Urinary bladder (tissue), 4 donors: ENCODE results near the gene SETD3. TPM values are rescaled to one million over a fixed set of nuclear protein-coding genes. Genes with fewer than 3 reads are reported as not detected.
A peak's percentile ranks its signal among the peaks of the same experiment; 100 is the strongest.

Source experiments
- DNase-seq: peaks from one replicate; pipeline ENCODE4 v3.0.0-alpha.2; 2015; ENCODE audit errors: extremely low spot score
- H3K27ac ChIP-seq: one replicate; pipeline ENCODE4 v1.5.1; 2013; ENCODE audit warnings: low read depth, mild to moderate bottlenecking, moderate library complexity
- H3K36me3 ChIP-seq: one replicate; pipeline ENCODE4 v1.6.1; 2013; ENCODE audit warnings: mild to moderate bottlenecking, moderate library complexity; ENCODE audit not compliant: insufficient read depth
- H3K4me1 ChIP-seq: one replicate; pipeline ENCODE4 v1.6.1; 2013; ENCODE audit warnings: mild to moderate bottlenecking, moderate library complexity; ENCODE audit not compliant: insufficient read depth
- H3K4me3 ChIP-seq: one replicate; pipeline ENCODE4 v1.5.1; 2013; ENCODE audit warnings: low read depth, low read length
- WGBS: extraction: QIAGEN DNeasy Blood & Tissue Kit; methylation state at CpG from one replicate; pipeline ENCODE4 v1.1.7; 2013; 5-methylcytosine and 5-hydroxymethylcytosine counted together
- polyA plus RNA-seq: library from polyadenylated mRNA; stranded (reverse); fragments of 200-250 nt; gene quantifications from one replicate; pipeline ENCODE4 v1.2.3, GENCODE V29; 2013
- total RNA-seq: library from RNA; depleted of rRNA; stranded (reverse); fragments of >200 nt; gene quantifications from one replicate; pipeline ENCODE4 v1.2.3, GENCODE V29; 2014
- donor health status: healthy with polysubstance abuse.
- donor health status: healthy.

SETD3 gene
- total and polyA plus RNA-seq, 2 donors, result 68.6 to 72.1 TPM

DNA sequence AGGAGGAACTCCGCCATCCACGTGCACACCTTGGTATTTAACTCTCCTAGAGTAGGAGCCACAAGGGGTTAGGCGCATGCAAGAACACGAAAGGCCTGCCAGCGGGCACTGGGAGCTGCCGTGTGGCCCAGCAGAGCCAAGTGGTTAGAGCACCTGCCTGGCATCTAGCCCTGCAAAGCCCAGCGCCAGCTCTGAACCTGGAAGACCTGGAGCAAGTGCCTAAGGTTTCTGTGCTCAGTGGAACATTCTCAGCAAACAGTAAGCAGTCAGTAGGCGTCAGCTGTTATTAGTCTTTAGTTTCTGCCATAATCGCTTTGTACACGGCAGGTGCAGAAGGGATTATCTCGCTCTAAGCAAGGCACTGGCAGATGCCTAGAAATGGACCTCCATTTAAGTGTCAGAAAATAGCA, 55.4 kb downstream of the SETD3 start:
- Histone ChIP-seq H3K4me3 (no peak overlapping the region), H3K27ac (no peak overlapping the region), H3K36me3 (peaks cover 4% of the 10 kb centered on the region), H3K4me1 (no peaks in the 10 kb centered on the region)
- no peak for DNase-seq
- WGBS, result 94% methylated on average over 11 of the region's 11 CpGs

- no peak overlapping the region for H3K27ac ChIP-seq
- no peak for DNase-seq
- WGBS, result 74% methylated on average over 5 of the region's 5 CpGs
- H3K4me3 ChIP-seq, result no peak overlapping the region
- H3K4me1 ChIP-seq, result no peaks in the 10 kb centered on the region
- peaks cover 4% of the 10 kb centered on the region for H3K36me3 ChIP-seq
These were observed 56.3 kb downstream of the SETD3 start for GRCh38 chr14:99424306-99424877.

GRCh38 chr14:99423434-99423833, 57.2 kb downstream of the SETD3 start:
- Histone ChIP-seq H3K4me1 (no peaks in the 10 kb centered on the region), H3K36me3 (peaks cover 4% of the 10 kb centered on the region), H3K4me3 (no peak overlapping the region), H3K27ac (no peak overlapping the region)
- DNase-seq, result no peak
- 94% methylated on average over 1 of the region's 1 CpG for WGBS

DNA sequence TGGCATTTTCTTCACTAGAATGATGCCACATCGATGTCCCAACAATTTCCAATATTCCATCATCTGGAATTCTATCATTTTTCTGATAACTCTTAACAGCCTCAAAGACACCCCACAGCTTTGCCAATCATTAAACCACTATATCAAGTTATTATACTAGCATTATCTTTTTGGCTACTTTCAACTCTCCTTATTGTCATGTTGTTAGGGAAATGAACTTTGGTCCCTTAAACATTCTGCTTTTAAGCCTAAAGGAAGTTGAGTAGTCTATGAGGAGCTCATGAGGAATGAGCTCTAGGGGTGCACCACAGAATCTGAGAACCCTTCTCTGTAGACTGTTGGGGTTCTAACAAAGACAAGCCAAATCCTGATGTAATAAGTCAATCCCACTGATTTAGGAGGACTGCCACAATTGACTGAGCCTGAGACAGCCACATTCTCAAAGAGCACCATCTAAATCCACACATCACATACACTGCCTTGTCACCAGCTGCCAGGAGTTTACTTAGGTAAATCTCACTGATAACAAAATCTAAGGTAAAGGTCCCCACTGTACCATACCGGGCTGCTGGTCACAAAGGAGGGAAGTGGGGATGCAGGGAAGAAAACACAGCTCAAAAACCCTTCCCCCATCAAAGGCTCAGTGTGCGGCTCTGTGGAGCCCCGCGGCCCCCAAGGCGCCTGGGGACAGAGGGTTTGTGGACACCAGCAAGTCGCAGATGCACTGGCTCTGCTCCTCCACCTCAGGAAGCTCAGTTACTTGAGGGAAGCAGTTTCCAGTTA, 58.2 kb downstream of the SETD3 start:
- DNase-seq, result no peak
- Histone ChIP-seq H3K36me3 (no peaks in the 10 kb centered on the region), H3K4me1 (no peaks in the 10 kb centered on the region), H3K27ac (no peak overlapping the region), H3K4me3 (no peak overlapping the region)
- 86% methylated on average over 7 of the region's 7 CpGs for WGBS

- Histone ChIP-seq H3K36me3 (no peaks in the 10 kb centered on the region), H3K4me1 (no peaks in the 10 kb centered on the region), H3K27ac (no peak overlapping the region), H3K4me3 (no peak overlapping the region)
- no peak for DNase-seq
- 76% methylated on average over 6 of the region's 6 CpGs for WGBS
These were observed 59.9 kb downstream of the SETD3 start for GRCh38 chr14:99420711-99421110.

DNA sequence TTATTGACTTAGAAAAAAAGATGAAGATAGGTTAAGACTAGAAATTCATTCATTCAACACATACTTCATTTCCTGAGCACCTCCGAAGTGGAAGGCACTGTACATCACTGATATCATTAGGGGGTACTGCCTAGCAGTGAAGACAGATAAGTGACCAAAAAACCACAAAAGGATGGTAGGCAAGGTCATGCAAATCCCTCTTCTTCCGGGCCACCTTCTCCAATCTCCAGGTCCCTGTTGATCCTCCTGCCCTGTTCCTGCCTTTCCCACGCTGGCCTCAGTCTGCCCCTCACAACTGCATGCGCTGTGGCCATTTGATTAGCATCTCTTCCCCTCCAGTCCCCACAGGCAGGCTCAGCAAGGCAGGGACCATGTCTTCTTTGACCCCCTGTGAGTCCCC, 60.8 kb downstream of the SETD3 start:
- Histone ChIP-seq H3K4me3 (no peak overlapping the region), H3K27ac (no peak overlapping the region), H3K36me3 (no peaks in the 10 kb centered on the region), H3K4me1 (no peaks in the 10 kb centered on the region)
- DNase-seq, result no peak
- WGBS, result 94% methylated on average over 4 of the region's 4 CpGs

- 70% methylated on average over 1 of the region's 1 CpG for WGBS
- H3K27ac ChIP-seq, result no peak overlapping the region
- DNase-seq, result no peak
- H3K4me3 ChIP-seq, result no peak overlapping the region
- no peaks in the 10 kb centered on the region for H3K4me1 ChIP-seq
- H3K36me3 ChIP-seq, result no peaks in the 10 kb centered on the region
These were observed 62.4 kb downstream of the SETD3 start for GRCh38 chr14:99418242-99418641.

- Histone ChIP-seq H3K36me3 (no peaks in the 10 kb centered on the region), H3K27ac (no peak overlapping the region), H3K4me3 (no peak overlapping the region), H3K4me1 (no peaks in the 10 kb centered on the region)
- WGBS, result 94% methylated on average over 5 of the region's 5 CpGs
- DNase-seq, result no peak
These were observed 63.8 kb downstream of the SETD3 start for GRCh38 chr14:99416909-99417308.

DNA sequence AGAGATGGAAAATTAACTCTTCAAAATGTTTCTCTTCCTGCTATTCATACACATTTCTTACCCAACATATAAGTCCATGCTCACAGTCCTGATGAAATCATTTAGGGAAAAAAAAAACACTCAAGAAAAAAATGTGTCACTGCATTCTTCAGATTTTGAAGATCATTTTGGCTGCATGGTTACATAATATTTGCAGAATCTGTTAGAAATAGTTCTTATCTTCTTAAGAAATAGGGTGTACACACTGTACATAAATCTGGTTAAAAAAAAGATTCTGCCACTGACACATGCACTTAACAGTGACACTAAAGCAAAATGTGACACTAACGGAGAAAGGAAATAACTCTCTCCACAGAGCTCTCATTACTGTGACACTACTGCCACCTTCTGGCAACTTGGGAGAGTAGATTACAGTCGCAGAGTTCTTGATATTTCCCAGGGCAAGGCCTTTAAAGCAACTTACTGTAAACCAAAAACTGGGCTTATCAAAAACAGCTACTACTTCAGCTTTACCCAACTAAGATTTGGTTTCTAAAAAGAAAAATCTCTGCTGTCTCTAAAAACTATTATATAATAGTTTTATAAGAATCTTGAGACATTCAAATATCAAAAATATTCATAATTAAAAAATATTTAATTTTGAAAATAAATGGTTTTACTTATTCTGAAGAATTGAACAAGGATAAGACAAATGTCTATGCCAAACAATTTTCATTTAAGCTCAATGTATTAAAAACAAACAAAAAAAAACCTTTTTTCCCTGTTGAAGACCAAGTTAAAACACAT, 65.0 kb downstream of the SETD3 start:
- DNase-seq, result peak; percentile 76
- Histone ChIP-seq H3K4me3 (no peak overlapping the region), H3K4me1 (no peaks in the 10 kb centered on the region), H3K36me3 (no peaks in the 10 kb centered on the region), H3K27ac (no peak overlapping the region)
- WGBS, result under 1% methylated on average over 2 of the region's 2 CpGs

DNA sequence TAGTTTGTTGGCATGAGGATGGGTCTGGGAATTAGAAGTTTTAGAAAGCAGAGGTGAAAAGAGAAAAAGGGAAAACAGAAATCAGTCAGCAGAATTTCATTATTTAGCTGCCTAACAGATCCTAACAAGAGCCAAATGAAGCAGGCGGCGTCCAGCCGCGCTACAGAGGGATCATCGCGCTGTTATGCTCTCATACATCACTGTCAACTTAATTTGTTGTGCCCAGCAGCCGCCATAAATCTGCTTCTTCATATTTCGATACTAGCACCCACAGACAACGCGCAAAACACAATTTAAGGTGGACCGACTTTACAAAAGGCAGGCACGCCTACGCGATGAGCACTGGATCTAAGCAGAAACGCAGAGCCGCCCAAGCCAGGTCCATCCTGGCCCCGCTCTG, 66.7 kb downstream of the SETD3 start:
- Histone ChIP-seq H3K4me1 (no peaks in the 10 kb centered on the region), H3K27ac (no peak overlapping the region), H3K4me3 (no peak overlapping the region), H3K36me3 (no peaks in the 10 kb centered on the region)
- 90% methylated on average over 17 of the region's 17 CpGs for WGBS
- DNase-seq, result no peak

DNA sequence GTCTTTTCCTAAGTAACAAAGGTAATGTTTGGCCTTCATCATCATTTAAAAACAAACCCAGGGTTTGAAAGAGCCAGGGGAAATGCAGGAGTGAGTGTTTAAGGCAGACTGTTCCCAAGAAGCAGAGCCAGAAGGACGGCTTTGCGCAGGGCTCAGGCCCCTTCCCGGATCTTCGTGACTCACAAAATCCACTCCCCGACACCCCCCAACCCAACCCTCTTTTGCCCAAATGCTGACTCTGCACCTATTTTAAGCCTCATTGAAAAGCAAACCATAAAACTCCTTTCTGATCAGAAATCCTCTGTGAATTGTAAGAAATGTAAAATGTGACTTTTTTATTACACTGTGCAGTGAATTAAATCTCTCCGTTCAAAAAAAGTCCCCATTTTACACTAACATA, 67.5 kb downstream of the SETD3 start:
- WGBS, result 78% methylated on average over 6 of the region's 6 CpGs
- H3K4me1 ChIP-seq, result no peaks in the 10 kb centered on the region

GRCh38 chr14:99412117-99413061, 68.3 kb downstream of the SETD3 start:
- no peak overlapping the region for H3K27ac ChIP-seq
- no peak overlapping the region for H3K4me3 ChIP-seq
- no peak for DNase-seq
- no peaks in the 10 kb centered on the region for H3K4me1 ChIP-seq
- WGBS, result 78% methylated on average over 17 of the region's 17 CpGs
- H3K36me3 ChIP-seq, result no peaks in the 10 kb centered on the region

More for the DNA sequence above, 67.5 kb downstream of the SETD3 start:
- no peaks in the 10 kb centered on the region for H3K36me3 ChIP-seq
- DNase-seq, result no peak
- no peak overlapping the region for H3K27ac ChIP-seq
- H3K4me3 ChIP-seq, result no peak overlapping the region

GRCh38 chr14:99410019-99410418, 70.6 kb downstream of the SETD3 start:
- 92% methylated on average over 10 of the region's 10 CpGs for WGBS
- no peak for DNase-seq
- Histone ChIP-seq H3K4me3 (no peak overlapping the region), H3K4me1 (no peaks in the 10 kb centered on the region), H3K36me3 (no peaks in the 10 kb centered on the region), H3K27ac (no peak overlapping the region)
